IPS DF 6.9 (cell line): ENCODE measurements around the gene TEX53.

ENCODE experiments used
- DNase-seq: peaks from one replicate; pipeline ENCODE4 v3.0.0-alpha.2; 2013; ENCODE audit warnings: low read depth, low spot score
- H3K27ac ChIP-seq: one replicate; pipeline ENCODE4 v1.5.1; 2013; ENCODE audit warnings: low read length, control low read depth
- H3K27me3 ChIP-seq: 2 replicates; pipeline ENCODE4 v1.6.1; 2013; ENCODE audit warnings: mild to moderate bottlenecking, low read length; ENCODE audit not compliant: control insufficient read depth, insufficient read depth
- H3K36me3 ChIP-seq: 2 replicates; pipeline ENCODE4 v1.6.1; 2013; ENCODE audit warnings: low read length; ENCODE audit not compliant: control insufficient read depth, insufficient read depth
- H3K4me1 ChIP-seq: 2 replicates; pipeline ENCODE4 v1.6.1; 2013; ENCODE audit warnings: low read length; ENCODE audit not compliant: control insufficient read depth, insufficient read depth
- H3K4me3 ChIP-seq: 2 replicates; pipeline ENCODE4 v1.5.1; 2013; ENCODE audit warnings: mild to moderate bottlenecking, low read length
- H3K9me3 ChIP-seq: 2 replicates; pipeline ENCODE4 v1.6.1; 2013; ENCODE audit warnings: low read length, inconsistent platforms; ENCODE audit not compliant: control insufficient read depth, insufficient read depth
- WGBS: extraction: QIAGEN DNeasy Blood & Tissue Kit; methylation state at CpG from one replicate; pipeline ENCODE4 v1.1.7; 2013; ENCODE audit warnings: mixed read lengths, missing lambda C conversion rate; ENCODE audit not compliant: insufficient read length, insufficient coverage; 5-methylcytosine and 5-hydroxymethylcytosine counted together

The TEX53 gene

GRCh38 chr9:114666851-114667250 lies 9.2 kb upstream of the TEX53 start:
- DNase-seq, result no peak
- H3K27ac ChIP-seq, result no peak overlapping the region
- H3K4me1 ChIP-seq, result peaks cover 4% of the 10 kb centered on the region; the same call in 1 of the 2 replicates
- H3K27me3 ChIP-seq, result no peaks in the 10 kb centered on the region
- H3K9me3 ChIP-seq, result no peaks in the 10 kb centered on the region
- no peaks in the 10 kb centered on the region for H3K36me3 ChIP-seq
- no peak overlapping the region for H3K4me3 ChIP-seq
- no CpG with 5 or more reads among the region's 4 CpGs for WGBS

GRCh38 chr9:114666401-114666800 lies 8.8 kb upstream of the TEX53 start:
- no peaks in the 10 kb centered on the region for H3K9me3 ChIP-seq
- no CpG with 5 or more reads among the region's 5 CpGs for WGBS
- DNase-seq, result no peak

GRCh38 chr9:114664181-114664580 lies 6.6 kb upstream of the TEX53 start:
- no peaks in the 10 kb centered on the region for H3K36me3 ChIP-seq
- no peaks in the 10 kb centered on the region for H3K9me3 ChIP-seq
- no peak overlapping the region for H3K27ac ChIP-seq
- H3K4me1 ChIP-seq, result peaks cover 4% of the 10 kb centered on the region; the same call in 1 of the 2 replicates
- H3K27me3 ChIP-seq, result no peaks in the 10 kb centered on the region
- no peak for DNase-seq
- WGBS, result no CpG with 5 or more reads among the region's 3 CpGs
- no peak overlapping the region for H3K4me3 ChIP-seq

More at GRCh38 chr9:114666401-114666800, 8.8 kb upstream of the TEX53 start:
- H3K4me3 ChIP-seq, result no peak overlapping the region
- H3K4me1 ChIP-seq, result peaks cover 4% of the 10 kb centered on the region; the same call in 1 of the 2 replicates
- no peak overlapping the region for H3K27ac ChIP-seq
- no peaks in the 10 kb centered on the region for H3K27me3 ChIP-seq
- H3K36me3 ChIP-seq, result no peaks in the 10 kb centered on the region

- H3K9me3 ChIP-seq, result no peaks in the 10 kb centered on the region
- no peak overlapping the region for H3K4me3 ChIP-seq
- peak; percentile 55 for DNase-seq
- no CpG with 5 or more reads among the region's 10 CpGs for WGBS
- peaks cover 4% of the 10 kb centered on the region; the same call in 1 of the 2 replicates for H3K4me1 ChIP-seq
- no peaks in the 10 kb centered on the region for H3K27me3 ChIP-seq
- no peaks in the 10 kb centered on the region for H3K36me3 ChIP-seq
- H3K27ac ChIP-seq, result no peak overlapping the region
Observed at GRCh38 chr9:114662081-114662989, 4.7 kb upstream of the TEX53 start.

GRCh38 chr9:114656301-114656700 lies 1.3 kb downstream of the TEX53 start:
- Histone ChIP-seq H3K4me1 (no peaks in the 10 kb centered on the region), H3K9me3 (no peaks in the 10 kb centered on the region)
- no CpG with 5 or more reads among the region's 12 CpGs for WGBS

GRCh38 chr9:114655689-114656088 lies 1.9 kb downstream of the TEX53 start:
- Histone ChIP-seq H3K4me1 (no peaks in the 10 kb centered on the region), H3K9me3 (no peaks in the 10 kb centered on the region), H3K27me3 (no peaks in the 10 kb centered on the region), H3K36me3 (no peaks in the 10 kb centered on the region), H3K27ac (no peak overlapping the region), H3K4me3 (no peak overlapping the region)
- no peak for DNase-seq
- WGBS, result no CpG with 5 or more reads among the region's 8 CpGs

More at GRCh38 chr9:114656301-114656700, 1.3 kb downstream of the TEX53 start:
- no peaks in the 10 kb centered on the region for H3K36me3 ChIP-seq
- no peaks in the 10 kb centered on the region for H3K27me3 ChIP-seq
- H3K27ac ChIP-seq, result no peak overlapping the region
- no peak overlapping the region for H3K4me3 ChIP-seq
- DNase-seq, result no peak

- H3K4me1 ChIP-seq, result no peaks in the 10 kb centered on the region
- no peaks in the 10 kb centered on the region for H3K27me3 ChIP-seq
- no peak overlapping the region for H3K4me3 ChIP-seq
- H3K9me3 ChIP-seq, result no peaks in the 10 kb centered on the region
- H3K27ac ChIP-seq, result no peak overlapping the region
- DNase-seq, result peak; percentile 55
- H3K36me3 ChIP-seq, result no peaks in the 10 kb centered on the region
- WGBS, result no CpG with 5 or more reads among the region's 6 CpGs
Observed at GRCh38 chr9:114653556-114654159, 3.9 kb downstream of the TEX53 start.

- no CpG with 5 or more reads among the region's 2 CpGs for WGBS
- no peak for DNase-seq
- Histone ChIP-seq H3K4me3 (no peak overlapping the region), H3K4me1 (no peaks in the 10 kb centered on the region), H3K9me3 (no peaks in the 10 kb centered on the region), H3K27ac (no peak overlapping the region), H3K27me3 (no peaks in the 10 kb centered on the region), H3K36me3 (no peaks in the 10 kb centered on the region)
Observed at GRCh38 chr9:114652776-114653555, 4.6 kb downstream of the TEX53 start.

GRCh38 chr9:114643896-114644295 lies 13.7 kb downstream of the TEX53 start:
- H3K27ac ChIP-seq, result no peak overlapping the region
- no peaks in the 10 kb centered on the region for H3K36me3 ChIP-seq
- no peak overlapping the region for H3K4me3 ChIP-seq
- WGBS, result no CpG with 5 or more reads among the region's 5 CpGs
- DNase-seq, result no peak
- H3K4me1 ChIP-seq, result no peaks in the 10 kb centered on the region
- no peaks in the 10 kb centered on the region for H3K9me3 ChIP-seq
- no peaks in the 10 kb centered on the region for H3K27me3 ChIP-seq

- H3K4me3 ChIP-seq, result no peak overlapping the region
- no CpG with 5 or more reads among the region's 8 CpGs for WGBS
- H3K4me1 ChIP-seq, result no peaks in the 10 kb centered on the region
- no peak for DNase-seq
- H3K27me3 ChIP-seq, result no peaks in the 10 kb centered on the region
- no peak overlapping the region for H3K27ac ChIP-seq
- H3K9me3 ChIP-seq, result no peaks in the 10 kb centered on the region
- H3K36me3 ChIP-seq, result no peaks in the 10 kb centered on the region
Observed at GRCh38 chr9:114643001-114643400, 14.6 kb downstream of the TEX53 start.
